HepG2 (cell line): ENCODE data around the gene SQOR.

ENCODE experiments used
- CBX2 ChIP-seq, 2 experiments: fragments of 200-600 bp in 1 of 2; sonication (generic); formaldehyde crosslinking in 1 of 2; IDR thresholded peaks; 2 replicates each; pipeline versions ENCODE4 v1.7.0 to v1.8.1; 2018 to 2022; ENCODE audit warnings: low read depth in 2 of 2, low read length in 1 of 2, mild to moderate bottlenecking in 1 of 2, missing genetic modification reagents in 1 of 2
- CEBPG ChIP-seq: IDR thresholded peaks from 2 replicates; pipeline ENCODE4 v1.6.1; 2016
- CREM ChIP-seq, 2 experiments: sonication (generic) in 1 of 2; formaldehyde crosslinking in 1 of 2; IDR thresholded peaks; 2 replicates each; pipeline versions ENCODE4 v1.4.0 to v1.6.1; 2016 to 2020; ENCODE audit warnings: antibody characterized with exemption in 1 of 2, mild to moderate bottlenecking in 1 of 2, missing genetic modification reagents in 1 of 2
- CTCF ChIP-seq: sonication (generic); formaldehyde crosslinking; IDR thresholded peaks from 2 replicates; pipeline ENCODE4 v1.5.0; 2020; ENCODE audit warnings: mild to moderate bottlenecking, missing genetic modification reagents, moderate library complexity
- E2F2 ChIP-seq: sonication (generic); formaldehyde crosslinking; IDR thresholded peaks from 2 replicates; pipeline ENCODE4 v1.4.0; 2020; ENCODE audit warnings: missing genetic modification reagents, borderline replicate concordance
- ESRRA ChIP-seq: sonication (generic); formaldehyde crosslinking; IDR thresholded peaks from 2 replicates; pipeline ENCODE4 v1.5.1; 2020; ENCODE audit warnings: mild to moderate bottlenecking, low read depth, missing genetic modification reagents
- HOXD1 ChIP-seq: sonication (generic); formaldehyde crosslinking; IDR thresholded peaks from 2 replicates; pipeline ENCODE4 v1.5.0; 2020; ENCODE audit warnings: missing genetic modification reagents
- MEIS2 ChIP-seq: sonication (generic); formaldehyde crosslinking; IDR thresholded peaks from 2 replicates; pipeline ENCODE4 v1.9.0; 2021; ENCODE audit warnings: mild to moderate bottlenecking, missing genetic modification reagents
- SIN3A ChIP-seq: IDR thresholded peaks from 2 replicates; pipeline ENCODE4 v1.6.1; 2011; ENCODE audit warnings: low read depth, mild to moderate bottlenecking, control low read depth, low read length, borderline replicate concordance
- ZNF354B ChIP-seq: sonication (generic); formaldehyde crosslinking; IDR thresholded peaks from 2 replicates; pipeline ENCODE4 v1.8.0; 2022; ENCODE audit warnings: mild to moderate bottlenecking, missing genetic modification reagents
- ZNF746 ChIP-seq: sonication (generic); formaldehyde crosslinking; IDR thresholded peaks from 2 replicates; pipeline ENCODE4 v1.8.0; 2022; ENCODE audit warnings: mild to moderate bottlenecking, missing genetic modification reagents

GRCh38 chr15:45665261-45665660 lies 30.4 kb downstream of the SQOR start:
- TF ChIP-seq SIN3A (no peak), MEIS2 (CRISPR knock-in tag) (no peak), CTCF (no peak), ESRRA (no peak), HOXD1 (CRISPR knock-in tag) (no peak), E2F2 (CRISPR knock-in tag) (no peak), CREM (IDR thresholded peaks at IDR 0.05) (no peak), CREM (CRISPR knock-in tag; IDR thresholded peaks at IDR 0.05) (no peak), ZNF354B (CRISPR knock-in tag) (no peak), CEBPG (CRISPR knock-in tag) (no peak), CBX2 (IDR thresholded peaks at IDR 0.05; ENCODE audit: low read depth, low read length) (no peak), CBX2 (CRISPR knock-in tag; IDR thresholded peaks at IDR 0.05; ENCODE audit: low read depth) (no peak), ZNF746 (CRISPR knock-in tag) (no peak)
